Activated T-helper 9 cell treated with anti-CD3 and anti-CD28 coated beads, Interleukin-2, amount 50 U/mL, for 16 hours (primary cell): ENCODE results near the gene SUGCT.
"Not testable (repeated sequence)": the region's sequence is repeated elsewhere in the genome, so short reads cannot be mapped to it uniquely, and the experiment has no call there.

ENCODE experiments used
- DNase-seq: peaks from one replicate; pipeline ENCODE4 v3.0.0-alpha.2; 2020; ENCODE audit warnings: low read depth

The SUGCT gene

GRCh38 chr7:40139891-40140290 lies 5.1 kb downstream of the SUGCT start:
- DNase-seq = not testable (repeated sequence)

- DNase-seq = not testable (repeated sequence)
Measured at GRCh38 chr7:40141916-40142315, 7.1 kb downstream of the SUGCT start.

GRCh38 chr7:40145596-40146130 lies 10.9 kb downstream of the SUGCT start:
- DNase-seq = not testable (repeated sequence)

GRCh38 chr7:40147371-40148246 lies 12.8 kb downstream of the SUGCT start:
- no peak for DNase-seq

GRCh38 chr7:40148247-40148580 lies 13.4 kb downstream of the SUGCT start:
- not testable (repeated sequence) for DNase-seq

- DNase-seq = no peak
Measured at GRCh38 chr7:40148671-40149070, 13.9 kb downstream of the SUGCT start.

GRCh38 chr7:40151504-40151903 lies 16.7 kb downstream of the SUGCT start:
- no peak for DNase-seq

- no peak for DNase-seq
Measured at GRCh38 chr7:40156988-40157387, 22.2 kb downstream of the SUGCT start.

- no peak for DNase-seq
Measured at GRCh38 chr7:40162516-40162915, 27.7 kb downstream of the SUGCT start.

GRCh38 chr7:40165216-40165615 lies 30.4 kb downstream of the SUGCT start:
- no peak for DNase-seq

GRCh38 chr7:40167291-40167690 lies 32.5 kb downstream of the SUGCT start:
- no peak for DNase-seq

- DNase-seq = not testable (repeated sequence)
Measured at GRCh38 chr7:40168266-40168665, 33.5 kb downstream of the SUGCT start.

GRCh38 chr7:40173121-40173520 lies 38.3 kb downstream of the SUGCT start:
- not testable (repeated sequence) for DNase-seq

- not testable (repeated sequence) for DNase-seq
Measured at GRCh38 chr7:40175256-40175655, 40.5 kb downstream of the SUGCT start.

GRCh38 chr7:40175725-40176510 lies 41.1 kb downstream of the SUGCT start:
- DNase-seq = no peak

GRCh38 chr7:40177071-40177470 lies 42.3 kb downstream of the SUGCT start:
- no peak for DNase-seq

- DNase-seq = no peak
Measured at GRCh38 chr7:40182452-40182851, 47.6 kb downstream of the SUGCT start.

- no peak for DNase-seq
Measured at GRCh38 chr7:40186586-40186985, 51.8 kb downstream of the SUGCT start.

- no peak for DNase-seq
Measured at GRCh38 chr7:40192036-40192435, 57.2 kb downstream of the SUGCT start.

- no peak for DNase-seq
Measured at GRCh38 chr7:40194745-40195144, 59.9 kb downstream of the SUGCT start.

- DNase-seq = no peak
Measured at GRCh38 chr7:40197527-40197926, 62.7 kb downstream of the SUGCT start.

GRCh38 chr7:40199076-40199802 lies 64.4 kb downstream of the SUGCT start:
- DNase-seq = no peak
